GM12872 (cell line): ENCODE results near the gene EFNA2.

Source experiments
- TF ChIP-seq, protein P1 (sequence below): IDR thresholded peaks from 3 replicates; pipeline ENCODE4 v1.5.1; 2011; ENCODE audit warnings: low read depth, mild to moderate bottlenecking, low read length, moderate library complexity; ENCODE audit not compliant: insufficient read depth

The EFNA2 gene

DNA sequence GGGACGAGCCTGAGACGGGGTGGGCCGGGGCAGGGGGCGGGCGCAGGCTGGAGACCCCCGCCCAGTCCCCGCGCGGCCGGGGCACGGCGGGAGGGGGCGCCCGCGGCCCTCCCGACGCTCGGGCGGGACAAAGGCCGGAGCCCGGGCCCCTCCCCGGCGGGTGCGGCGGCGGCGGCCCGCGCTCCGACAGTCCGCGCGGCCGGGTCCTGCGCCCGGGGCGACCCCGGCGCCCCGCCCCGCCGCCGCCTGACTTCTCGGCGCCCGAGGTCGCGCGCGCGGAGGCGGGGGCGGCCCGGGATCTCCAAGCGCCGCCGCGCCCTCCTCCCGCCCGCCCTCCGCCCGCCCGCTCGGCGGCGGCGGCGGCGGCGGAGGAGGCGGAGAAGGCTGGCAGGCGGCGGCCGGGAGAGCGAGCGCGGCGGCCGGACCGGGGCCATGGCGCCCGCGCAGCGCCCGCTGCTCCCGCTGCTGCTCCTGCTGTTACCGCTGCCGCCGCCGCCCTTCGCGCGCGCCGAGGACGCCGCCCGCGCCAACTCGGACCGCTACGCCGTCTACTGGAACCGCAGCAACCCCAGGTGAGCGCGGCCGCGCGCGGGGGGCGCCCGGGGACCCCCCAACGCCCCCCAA is at the start of gene EFNA2:
EFNA2 (plus strand) TSS at position 137 of the 624 bp plus-strand sequence; CDS start at position 433, 296 bp downstream.
- TF ChIP-seq, protein P1, sequence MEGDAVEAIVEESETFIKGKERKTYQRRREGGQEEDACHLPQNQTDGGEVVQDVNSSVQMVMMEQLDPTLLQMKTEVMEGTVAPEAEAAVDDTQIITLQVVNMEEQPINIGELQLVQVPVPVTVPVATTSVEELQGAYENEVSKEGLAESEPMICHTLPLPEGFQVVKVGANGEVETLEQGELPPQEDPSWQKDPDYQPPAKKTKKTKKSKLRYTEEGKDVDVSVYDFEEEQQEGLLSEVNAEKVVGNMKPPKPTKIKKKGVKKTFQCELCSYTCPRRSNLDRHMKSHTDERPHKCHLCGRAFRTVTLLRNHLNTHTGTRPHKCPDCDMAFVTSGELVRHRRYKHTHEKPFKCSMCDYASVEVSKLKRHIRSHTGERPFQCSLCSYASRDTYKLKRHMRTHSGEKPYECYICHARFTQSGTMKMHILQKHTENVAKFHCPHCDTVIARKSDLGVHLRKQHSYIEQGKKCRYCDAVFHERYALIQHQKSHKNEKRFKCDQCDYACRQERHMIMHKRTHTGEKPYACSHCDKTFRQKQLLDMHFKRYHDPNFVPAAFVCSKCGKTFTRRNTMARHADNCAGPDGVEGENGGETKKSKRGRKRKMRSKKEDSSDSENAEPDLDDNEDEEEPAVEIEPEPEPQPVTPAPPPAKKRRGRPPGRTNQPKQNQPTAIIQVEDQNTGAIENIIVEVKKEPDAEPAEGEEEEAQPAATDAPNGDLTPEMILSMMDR, result no peak

DNA sequence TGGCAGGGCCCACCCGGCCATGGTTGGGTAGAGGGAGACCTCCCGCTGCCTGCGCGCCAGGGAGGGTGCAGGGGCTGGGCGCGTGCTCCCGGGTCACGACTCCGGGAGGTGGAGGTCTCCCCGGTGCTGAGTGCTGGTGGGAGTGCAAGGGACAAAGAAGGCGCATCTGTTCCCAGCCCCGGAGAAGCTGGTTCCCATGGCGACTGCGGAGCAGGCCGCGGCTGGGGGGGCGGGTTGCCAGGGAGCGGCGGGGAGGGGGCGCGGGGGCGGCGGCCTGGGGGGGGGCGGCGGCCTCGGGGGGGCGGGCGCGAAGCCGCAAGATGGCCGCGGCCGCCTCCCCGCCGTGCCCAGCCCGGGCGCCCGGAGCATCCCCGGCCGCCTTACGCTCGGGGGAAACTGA is 49.1 kb upstream of the EFNA2 start:
- TF ChIP-seq, protein P1, result no peak

DNA sequence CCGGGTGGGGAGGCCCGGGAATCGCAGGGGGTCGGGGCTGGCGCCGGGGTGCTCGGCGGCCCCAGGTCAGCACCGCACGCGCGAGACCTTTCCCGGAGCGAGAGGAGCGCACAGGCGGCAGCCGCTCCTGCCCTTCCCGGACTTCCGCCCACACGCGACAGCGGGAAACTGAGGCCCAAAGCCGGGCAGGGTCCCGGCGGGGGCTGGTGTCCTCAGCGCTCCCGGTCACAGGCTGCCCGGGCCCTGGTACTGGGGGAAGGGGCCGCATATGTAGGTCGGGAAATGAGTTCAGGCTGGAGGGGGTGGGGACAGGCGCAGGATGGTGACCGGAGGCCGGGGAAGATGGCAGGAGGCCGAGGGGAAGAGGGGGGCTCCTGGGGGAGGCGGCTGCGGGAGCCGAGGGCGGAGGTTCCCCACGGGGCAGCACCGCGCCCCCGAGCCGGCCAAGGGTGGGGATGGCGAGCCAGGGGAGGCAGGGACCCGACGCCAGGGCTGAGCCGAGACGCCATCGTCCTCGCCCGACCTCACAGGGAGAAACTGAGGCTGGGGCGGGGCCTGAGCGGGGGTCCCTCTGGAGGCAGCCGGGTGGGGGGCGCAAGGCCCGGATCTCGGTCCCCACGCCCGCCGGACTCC is 48.5 kb upstream of the EFNA2 start:
- TF ChIP-seq, protein P1, result no peak

DNA sequence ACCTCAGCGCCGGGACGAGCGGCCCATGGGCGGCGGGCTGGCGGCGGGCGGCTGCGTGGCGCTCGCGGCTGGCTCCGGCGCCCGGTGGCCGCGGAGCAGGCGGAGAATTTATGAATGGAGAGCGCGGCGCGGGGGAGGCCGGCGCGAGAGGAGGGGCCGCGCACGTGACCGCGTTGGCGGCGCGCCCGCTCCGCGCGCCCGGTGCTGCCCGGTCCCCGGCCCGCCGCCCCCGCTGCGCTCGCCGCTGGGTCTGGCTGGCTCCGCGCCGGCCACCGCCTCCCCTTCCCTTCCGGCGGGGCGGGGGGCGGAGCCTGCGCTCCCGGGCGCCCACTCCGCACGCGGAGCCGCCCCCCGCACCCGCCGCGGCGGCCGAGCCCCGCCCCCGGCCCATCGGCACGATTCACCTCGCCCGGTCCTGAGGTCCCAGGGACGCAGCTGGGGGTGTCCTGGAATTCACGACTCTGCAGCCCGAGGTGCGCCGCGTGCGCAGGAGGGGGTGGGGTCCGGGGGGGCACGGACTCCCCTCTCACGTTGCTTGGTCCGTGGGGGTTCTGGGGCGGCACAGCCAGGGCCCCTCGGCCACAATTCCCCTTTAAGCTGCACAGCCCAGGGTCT is 47.8 kb upstream of the EFNA2 start, which contains the start of gene CBARP:
CBARP (minus strand) TSS at position 252 of the 615 bp plus-strand sequence. CDS start 1,905 bp downstream, outside the sequence.
- TF ChIP-seq, protein P1, result no peak

DNA sequence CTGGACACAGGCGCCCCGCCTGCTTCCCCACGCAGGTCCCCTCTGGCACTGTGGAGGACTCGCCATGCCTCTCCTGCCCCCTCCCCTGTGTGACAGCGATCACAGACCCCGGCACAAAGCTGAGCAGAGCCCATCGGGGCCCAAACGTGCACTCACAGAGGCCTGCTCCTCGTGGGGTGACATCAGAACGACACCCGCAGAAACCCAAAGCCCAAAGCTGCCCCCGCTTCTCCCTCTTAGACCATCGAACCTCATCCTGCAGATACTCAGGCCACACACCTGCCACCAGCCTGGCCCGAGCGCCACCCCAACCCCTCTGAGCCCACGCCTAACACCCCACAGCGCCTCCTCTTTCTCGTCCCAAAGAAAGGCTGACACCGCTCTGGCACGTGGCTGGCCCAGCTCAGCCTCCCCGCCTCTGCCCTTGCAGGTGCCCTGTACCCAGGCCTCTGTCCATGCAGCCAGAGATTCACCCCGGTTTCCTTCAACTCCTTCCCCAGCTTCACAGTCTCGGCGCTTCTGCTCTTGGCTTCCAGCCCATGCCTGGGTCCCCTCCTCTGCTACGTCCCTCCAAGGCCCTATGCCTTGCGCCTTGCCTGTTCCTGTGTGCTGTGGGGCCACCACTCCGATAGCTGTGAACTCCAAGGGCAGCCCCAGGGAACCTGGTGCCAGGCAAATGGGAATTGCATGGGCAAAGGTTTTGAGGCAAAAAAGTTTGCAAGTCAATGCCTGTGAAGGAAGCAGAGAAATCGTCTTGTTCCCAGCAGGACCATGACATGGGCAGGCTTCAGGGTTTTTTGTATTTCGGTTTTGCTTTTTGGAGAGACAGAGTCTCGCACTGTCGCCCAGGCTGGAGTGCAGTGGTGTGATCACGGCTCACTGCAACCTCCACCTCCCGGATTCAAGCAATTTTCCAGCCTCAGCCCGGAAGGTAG is 47.0 kb upstream of the EFNA2 start:
- TF ChIP-seq, protein P1, result no peak

DNA sequence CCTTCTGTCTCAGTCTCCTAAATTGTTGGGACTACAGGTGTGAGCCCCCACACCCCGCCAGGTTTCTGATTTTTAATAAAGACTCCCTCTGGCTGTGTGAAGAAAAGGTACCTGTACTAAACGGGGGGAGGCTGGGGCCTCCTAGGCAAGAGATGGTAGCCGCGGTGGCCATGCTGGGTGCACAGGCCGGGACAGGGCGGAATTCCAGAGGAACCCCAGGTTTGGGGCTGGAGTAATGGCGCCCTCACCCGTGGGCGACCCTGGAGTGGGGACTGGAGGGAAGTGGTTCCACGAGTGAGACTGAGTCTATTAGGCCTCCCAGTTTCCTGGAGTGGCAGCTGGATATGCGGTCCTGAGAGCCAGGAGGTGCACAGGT is 46.3 kb upstream of the EFNA2 start:
- TF ChIP-seq, protein P1, result no peak
